Neuronal stem cell (in vitro differentiated cells): ENCODE results near the gene ARL6IP4.

Source experiments
- DNase-seq: peaks from one replicate; pipeline ENCODE4 v3.0.0-alpha.2; 2013; ENCODE audit warnings: low spot score
- H2AFZ ChIP-seq: one replicate; pipeline ENCODE4 v1.6.1; 2013; ENCODE audit warnings: mild to moderate bottlenecking, low read length, inconsistent platforms
- H2AK5ac ChIP-seq: 2 replicates; pipeline ENCODE4 v1.6.1; 2013; ENCODE audit warnings: low read depth, mild to moderate bottlenecking, inconsistent platforms, low read length, moderate library complexity, mixed read lengths
- H2BK120ac ChIP-seq: 2 replicates; pipeline ENCODE4 v1.6.1; 2013; ENCODE audit warnings: low read depth, mild to moderate bottlenecking, inconsistent platforms, low read length, moderate library complexity, mixed read lengths
- H2BK12ac ChIP-seq: one replicate; pipeline ENCODE4 v1.6.1; 2013; ENCODE audit warnings: low read length, inconsistent platforms
- H2BK15ac ChIP-seq: 2 replicates; pipeline ENCODE4 v1.6.1; 2013; ENCODE audit warnings: mild to moderate bottlenecking, low read length, inconsistent platforms, mixed read lengths
- H2BK5ac ChIP-seq: one replicate; pipeline ENCODE4 v1.6.1; 2013; ENCODE audit warnings: inconsistent platforms, mild to moderate bottlenecking, low read length, moderate library complexity
- H3K14ac ChIP-seq: one replicate; pipeline ENCODE4 v1.6.1; 2013; ENCODE audit warnings: low read length, inconsistent platforms
- H3K18ac ChIP-seq: 2 replicates; pipeline ENCODE4 v1.6.1; 2013; ENCODE audit warnings: low read length, inconsistent platforms
- H3K23ac ChIP-seq: 2 replicates; pipeline ENCODE4 v1.6.1; 2013; ENCODE audit warnings: low read depth, mild to moderate bottlenecking, mixed read lengths, low read length, inconsistent platforms; ENCODE audit not compliant: poor library complexity
- H3K27ac ChIP-seq: replicated peaks from 3 replicates; pipeline ENCODE4 v1.5.1; 2013; ENCODE audit warnings: low read length, inconsistent platforms
- H3K27me3 ChIP-seq, 3 experiments: 2 replicates each; pipeline ENCODE4 v1.6.1; 2013; ENCODE audit warnings: low read length in 3 of 3, mild to moderate bottlenecking in 2 of 3, inconsistent platforms in 1 of 3, low read depth in 1 of 3, mixed read lengths in 1 of 3, moderate library complexity in 1 of 3; ENCODE audit not compliant: control insufficient read depth in 3 of 3, insufficient read depth in 3 of 3
- H3K36me3 ChIP-seq, 2 donors: replicated peaks in 1 of 2; 2 replicates each; pipeline ENCODE4 v1.6.1; 2013; ENCODE audit warnings: low read length in 2 of 2; ENCODE audit not compliant: control insufficient read depth in 2 of 2, insufficient read depth in 2 of 2
- H3K4ac ChIP-seq: 2 replicates; pipeline ENCODE4 v1.6.1; 2013; ENCODE audit warnings: inconsistent platforms, mild to moderate bottlenecking, low read length, moderate library complexity
- H3K4me1 ChIP-seq, 2 donors: 1 replicate in 1 of 2; 2 replicates in 1 of 2; pipeline ENCODE4 v1.6.1; 2013; ENCODE audit warnings: low read length in 2 of 2, low read depth in 1 of 2; ENCODE audit not compliant: control insufficient read depth in 2 of 2, insufficient read depth in 1 of 2
- H3K4me2 ChIP-seq: one replicate; pipeline ENCODE4 v1.6.1; 2013; ENCODE audit warnings: mild to moderate bottlenecking, low read length, inconsistent platforms; ENCODE audit not compliant: insufficient read depth, poor library complexity, severe bottlenecking
- H3K4me3 ChIP-seq, 2 donors: 2 replicates each; pipeline ENCODE4 v1.5.1; 2013; ENCODE audit warnings: low read length in 2 of 2, mild to moderate bottlenecking in 2 of 2, inconsistent platforms in 1 of 2, moderate library complexity in 1 of 2
- H3K79me1 ChIP-seq: one replicate; pipeline ENCODE4 v1.6.1; 2013; ENCODE audit warnings: low read depth, mild to moderate bottlenecking, inconsistent platforms, low read length, moderate library complexity
- H3K9ac ChIP-seq: one replicate; pipeline ENCODE4 v1.6.1; 2013; ENCODE audit warnings: mild to moderate bottlenecking, low read depth, low read length, inconsistent platforms; ENCODE audit not compliant: poor library complexity
- H3K9me3 ChIP-seq, 2 donors: replicated peaks in 1 of 2; 2 replicates each; pipeline versions ENCODE3 to v1.6.1; 2013; ENCODE audit warnings: low read length in 2 of 2, mild to moderate bottlenecking in 2 of 2, inconsistent platforms in 1 of 2, low read depth in 1 of 2, mixed read lengths in 1 of 2, moderate library complexity in 1 of 2; ENCODE audit not compliant: control insufficient read depth in 2 of 2, insufficient read depth in 1 of 2
- H4K8ac ChIP-seq: one replicate; pipeline ENCODE4 v1.6.1; 2013; ENCODE audit warnings: low read depth, mild to moderate bottlenecking, inconsistent platforms, low read length, moderate library complexity
- H4K91ac ChIP-seq: one replicate; pipeline ENCODE4 v1.6.1; 2013; ENCODE audit warnings: low read length, low read depth, mild to moderate bottlenecking, inconsistent platforms; ENCODE audit not compliant: poor library complexity
- WGBS, 2 donors: extraction: QIAGEN DNeasy Blood & Tissue Kit; methylation state at CpG; one replicate each; pipeline ENCODE4 v1.1.7; 2013; ENCODE audit warnings: missing lambda C conversion rate in 2 of 2, mixed read lengths in 1 of 2; ENCODE audit not compliant: insufficient read length in 2 of 2, insufficient replicate concordance in 1 of 2; ENCODE audit errors: extremely low coverage in 2 of 2; 5-methylcytosine and 5-hydroxymethylcytosine counted together

Gene ARL6IP4

GRCh38 chr12:123022846-123023245 is 42.4 kb downstream of the ARL6IP4 start:
- H3K4me3 ChIP-seq = no peak overlapping the region
- no peak overlapping the region for H4K8ac ChIP-seq
- no peak overlapping the region for H2AFZ ChIP-seq
- no peak overlapping the region for H3K23ac ChIP-seq
- H3K79me1 ChIP-seq = peaks cover 2% of the 10 kb centered on the region
- no peak overlapping the region for H3K4ac ChIP-seq
- no peak overlapping the region for H3K27ac ChIP-seq
- no peak overlapping the region for H3K9ac ChIP-seq
- H4K91ac ChIP-seq = no peak overlapping the region
- H3K27me3 ChIP-seq = peaks cover 0 to 1% (median 0%) of the 10 kb centered on the region in 3 experiments
- H3K4me2 ChIP-seq = no peak overlapping the region
- no peak overlapping the region for H2AK5ac ChIP-seq
- no peak overlapping the region for H2BK15ac ChIP-seq
- H3K36me3 ChIP-seq = no peaks in the 10 kb centered on the region
- H3K18ac ChIP-seq = no peak overlapping the region
- no peaks in the 10 kb centered on the region for H3K9me3 ChIP-seq
- no peak overlapping the region for H2BK5ac ChIP-seq
- H2BK120ac ChIP-seq = no peak overlapping the region
- WGBS, 2 donors = no CpG with 5 or more reads among the region's 5 CpGs
- peak overlapping the region; percentile 66 for H3K14ac ChIP-seq
- no peak overlapping the region for H2BK12ac ChIP-seq
- no peak for DNase-seq
- no peaks in the 10 kb centered on the region for H3K4me1 ChIP-seq

DNA sequence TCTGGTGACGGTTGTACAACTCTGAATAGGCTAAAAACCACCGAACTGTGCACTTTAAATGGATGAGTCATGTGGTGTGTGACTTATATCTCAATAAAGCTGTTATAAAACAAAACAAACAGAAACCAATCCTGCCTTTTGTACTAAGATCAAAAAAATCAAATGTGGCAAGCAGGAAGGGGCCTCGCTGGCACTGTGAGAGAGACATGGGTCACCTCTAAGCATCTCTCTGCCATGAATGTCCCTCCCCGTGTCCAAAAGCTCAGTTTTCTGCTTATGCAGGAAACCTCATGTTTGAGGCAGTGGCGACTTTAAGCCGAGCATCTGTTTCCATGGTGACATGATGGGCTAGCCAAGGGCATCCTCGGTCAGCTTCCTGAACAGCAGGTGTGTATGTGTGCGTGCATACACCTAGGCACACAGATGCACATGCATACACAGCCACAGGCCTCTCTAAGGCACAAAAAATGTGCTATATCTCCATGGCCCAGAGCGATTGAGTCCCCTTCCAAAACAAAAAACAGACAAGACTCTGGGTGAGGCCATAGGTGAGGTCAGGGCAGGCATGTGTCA is 44.4 kb downstream of the ARL6IP4 start:
- Histone ChIP-seq H3K27me3 (peaks cover 0 to 1% (median 0%) of the 10 kb centered on the region in 3 experiments), H3K18ac (no peak overlapping the region), H2AK5ac (no peak overlapping the region), H2BK15ac (no peak overlapping the region), H2BK120ac (no peak overlapping the region), H3K27ac (no peak overlapping the region), H3K4me1 (no peaks in the 10 kb centered on the region), H3K4ac (no peak overlapping the region), H3K4me3 (no peak overlapping the region), H3K9me3 (no peaks in the 10 kb centered on the region), H2AFZ (no peak overlapping the region), H3K36me3 (no peaks in the 10 kb centered on the region), H4K91ac (no peak overlapping the region), H3K23ac (no peak overlapping the region), H2BK5ac (no peak overlapping the region), H3K14ac (no peak overlapping the region), H4K8ac (no peak overlapping the region), H3K79me1 (peaks cover 2% of the 10 kb centered on the region), H3K9ac (no peak overlapping the region), H3K4me2 (no peak overlapping the region), H2BK12ac (no peak overlapping the region)
- no peak for DNase-seq
- WGBS, 2 donors = no CpG with 5 or more reads among the region's 9 CpGs

DNA sequence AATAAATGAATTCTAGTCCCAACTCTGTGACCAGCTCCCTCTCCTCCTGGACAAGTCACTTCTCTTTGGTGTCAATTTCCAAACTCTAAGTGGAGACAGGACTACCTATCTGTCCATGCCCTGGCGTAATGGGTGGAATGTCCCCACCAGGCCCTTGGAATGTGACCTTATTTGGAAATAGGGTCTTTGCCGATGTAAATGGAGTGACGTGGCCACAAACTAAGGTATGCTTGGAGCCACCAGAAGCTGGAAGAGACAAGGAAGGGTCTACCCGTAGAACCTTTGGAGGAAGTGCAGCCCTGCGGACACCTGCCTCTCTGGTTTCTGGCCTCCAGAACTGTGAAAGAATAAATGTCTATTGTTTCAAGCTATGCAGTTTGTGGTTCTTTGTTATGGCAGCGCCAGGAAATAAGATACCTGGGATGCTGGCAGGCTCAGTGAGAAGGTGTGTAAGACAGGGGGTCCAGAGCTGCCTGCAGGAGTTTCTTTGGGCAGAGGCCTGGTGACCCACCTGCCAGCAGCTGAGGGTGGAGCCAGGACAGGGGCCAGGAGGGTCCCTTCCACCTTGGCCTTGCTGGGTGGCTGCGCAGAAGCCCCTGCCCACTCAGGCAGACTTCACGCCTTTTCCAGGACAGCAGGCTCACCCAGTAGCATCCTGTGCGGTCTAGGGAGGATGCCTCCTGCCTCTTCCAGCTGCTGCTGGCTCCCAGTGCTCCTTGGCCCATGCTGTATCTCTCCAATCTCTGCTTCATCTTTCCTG is 45.8 kb downstream of the ARL6IP4 start:
- WGBS, 2 donors = no CpG with 5 or more reads among the region's 9 CpGs
- H3K9me3 ChIP-seq = no peaks in the 10 kb centered on the region

GRCh38 chr12:123027726-123028445 is 47.4 kb downstream of the ARL6IP4 start:
- H3K27ac ChIP-seq = no peak overlapping the region
- no peak overlapping the region for H2AFZ ChIP-seq
- peaks cover 2% of the 10 kb centered on the region for H3K79me1 ChIP-seq
- H2BK15ac ChIP-seq = no peak overlapping the region
- H3K4me2 ChIP-seq = no peak overlapping the region
- no peaks in the 10 kb centered on the region for H3K4me1 ChIP-seq
- H3K14ac ChIP-seq = no peak overlapping the region
- peaks cover 0 to under 1% (median 0%) of the 10 kb centered on the region in 3 experiments for H3K27me3 ChIP-seq
- H3K4me3 ChIP-seq = no peak overlapping the region
- no peak overlapping the region for H2AK5ac ChIP-seq
- H2BK5ac ChIP-seq = no peak overlapping the region
- DNase-seq = no peak
- H3K36me3 ChIP-seq = no peaks in the 10 kb centered on the region
- WGBS, 2 donors = no CpG with 5 or more reads among the region's 19 CpGs
- H3K4ac ChIP-seq = no peak overlapping the region
- peak overlapping the region; percentile 19 for H3K23ac ChIP-seq
- H3K18ac ChIP-seq = peak overlapping the region; percentile 62
- H4K8ac ChIP-seq = no peak overlapping the region
- no peak overlapping the region for H2BK120ac ChIP-seq
- no peaks in the 10 kb centered on the region for H3K9me3 ChIP-seq
- H4K91ac ChIP-seq = no peak overlapping the region
- H2BK12ac ChIP-seq = no peak overlapping the region
- no peak overlapping the region for H3K9ac ChIP-seq

More for the DNA sequence above, 45.8 kb downstream of the ARL6IP4 start:
- Histone ChIP-seq H3K14ac (no peak overlapping the region), H2BK5ac (no peak overlapping the region), H3K18ac (peak overlapping the region; percentile 55), H3K79me1 (peaks cover 2% of the 10 kb centered on the region), H4K91ac (no peak overlapping the region), H3K27me3 (peaks cover 0 to 1% (median 0%) of the 10 kb centered on the region in 3 experiments), H3K4me1 (no peaks in the 10 kb centered on the region), H2BK120ac (peak overlapping the region; percentile 37), H3K4me3 (no peak overlapping the region), H2AFZ (no peak overlapping the region), H3K27ac (no peak overlapping the region), H2AK5ac (no peak overlapping the region), H3K4ac (no peak overlapping the region), H4K8ac (no peak overlapping the region), H3K9ac (peak overlapping the region; percentile 50), H2BK15ac (no peak overlapping the region), H2BK12ac (no peak overlapping the region), H3K4me2 (no peak overlapping the region), H3K36me3 (no peaks in the 10 kb centered on the region), H3K23ac (peak overlapping the region; percentile 76)
- no peak for DNase-seq
